Ecto neural progenitor cell (in vitro differentiated cells): ENCODE measurements around the gene TUSC2.

Experiments
- DNase-seq: peaks from one replicate; pipeline ENCODE4 v3.0.0-alpha.2; 2018; ENCODE audit warnings: low spot score

Gene TUSC2

GRCh38 chr3:50354186-50354764 is 26.3 kb upstream of the TUSC2 start:
- no peak for DNase-seq

- no peak for DNase-seq
Measured at GRCh38 chr3:50353245-50354004, 25.4 kb upstream of the TUSC2 start.

GRCh38 chr3:50352781-50353180 is 24.8 kb upstream of the TUSC2 start:
- no peak for DNase-seq

DNA sequence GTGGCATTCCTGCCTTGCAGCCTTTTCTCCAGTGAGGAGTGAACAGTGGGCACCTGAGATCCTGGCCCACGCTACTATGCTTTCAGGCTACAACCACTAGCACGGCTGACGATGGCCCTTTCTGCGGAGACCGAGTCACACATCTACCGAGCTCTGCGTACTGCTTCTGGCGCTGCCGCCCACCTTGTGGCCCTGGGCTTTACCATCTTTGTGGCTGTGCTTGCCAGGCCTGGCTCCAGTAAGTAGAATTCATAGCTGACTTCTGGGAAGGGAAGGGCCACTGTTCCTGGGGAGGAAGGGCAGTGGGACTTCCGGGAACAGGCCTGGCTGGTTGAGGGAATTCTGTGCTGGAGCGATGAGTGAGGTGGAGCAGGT is 23.3 kb upstream of the TUSC2 start:
- no peak for DNase-seq

DNA sequence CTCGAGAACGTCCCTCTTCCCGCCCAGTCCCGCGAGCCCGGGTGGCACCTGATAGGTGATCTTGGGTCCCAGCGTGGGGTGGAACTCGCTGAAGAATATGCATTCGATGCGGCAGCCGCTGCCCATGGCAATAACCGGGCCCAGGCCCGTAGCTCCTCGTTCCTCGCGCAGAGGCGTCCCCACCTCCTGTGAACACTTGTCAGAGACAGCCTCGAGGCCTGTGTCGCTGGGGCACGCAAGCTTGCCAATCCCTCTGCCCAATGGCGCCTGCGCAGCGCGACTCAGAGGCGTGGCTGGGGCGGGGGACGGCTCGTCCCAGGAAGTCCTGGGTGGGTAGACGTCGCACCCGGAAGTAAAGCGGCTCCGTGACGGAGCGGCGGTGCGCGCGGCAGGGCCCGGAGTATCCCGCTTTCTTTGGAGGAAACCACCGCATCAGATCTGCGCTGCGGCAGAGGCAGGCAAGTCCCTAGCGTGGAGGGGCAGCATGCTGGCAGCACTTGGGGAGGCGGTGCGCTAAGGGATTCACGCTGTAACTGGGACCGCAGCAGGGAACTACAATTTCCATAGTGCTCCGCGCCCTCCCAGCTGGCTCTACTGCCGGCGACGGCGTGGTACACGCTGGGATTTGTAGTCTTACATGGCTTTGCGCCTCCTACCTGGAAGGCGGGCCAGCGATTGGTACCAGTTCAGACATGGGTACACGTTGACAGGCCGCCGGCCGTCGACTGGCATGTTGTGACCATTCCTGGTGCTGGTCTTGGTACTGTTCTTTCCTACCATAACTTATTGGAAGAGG is 22.7 kb upstream of the TUSC2 start, which contains the start of the genes CYB561D2 and NPRL2:
TSS of gene CYB561D2 (plus strand) at position 336 of the 796 bp plus-strand sequence. CDS start 572 bp downstream, outside the sequence.
TSS of gene NPRL2 (minus strand) at position 249 of the 796 bp plus-strand sequence. CDS start at position 126, 123 bp downstream.
- DNase-seq, result peak; percentile 95

DNA sequence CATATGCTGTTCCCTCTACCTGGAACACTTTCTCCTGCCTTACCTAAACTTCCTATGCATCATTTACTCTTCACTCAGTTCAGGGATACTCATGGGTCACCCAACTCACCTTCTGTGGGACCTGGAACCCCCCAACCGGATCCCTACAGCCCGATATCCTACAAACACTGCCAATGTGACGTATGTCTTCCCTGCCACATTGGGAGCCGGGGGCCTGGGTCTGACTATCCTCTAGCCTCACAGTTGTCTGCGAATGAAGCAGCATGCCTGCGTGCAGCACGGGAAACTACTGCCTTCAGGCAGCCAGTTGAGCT is 22.1 kb upstream of the TUSC2 start:
- no peak for DNase-seq

- DNase-seq, result no peak
Measured at GRCh38 chr3:50347187-50347813, 19.3 kb upstream of the TUSC2 start.

DNA sequence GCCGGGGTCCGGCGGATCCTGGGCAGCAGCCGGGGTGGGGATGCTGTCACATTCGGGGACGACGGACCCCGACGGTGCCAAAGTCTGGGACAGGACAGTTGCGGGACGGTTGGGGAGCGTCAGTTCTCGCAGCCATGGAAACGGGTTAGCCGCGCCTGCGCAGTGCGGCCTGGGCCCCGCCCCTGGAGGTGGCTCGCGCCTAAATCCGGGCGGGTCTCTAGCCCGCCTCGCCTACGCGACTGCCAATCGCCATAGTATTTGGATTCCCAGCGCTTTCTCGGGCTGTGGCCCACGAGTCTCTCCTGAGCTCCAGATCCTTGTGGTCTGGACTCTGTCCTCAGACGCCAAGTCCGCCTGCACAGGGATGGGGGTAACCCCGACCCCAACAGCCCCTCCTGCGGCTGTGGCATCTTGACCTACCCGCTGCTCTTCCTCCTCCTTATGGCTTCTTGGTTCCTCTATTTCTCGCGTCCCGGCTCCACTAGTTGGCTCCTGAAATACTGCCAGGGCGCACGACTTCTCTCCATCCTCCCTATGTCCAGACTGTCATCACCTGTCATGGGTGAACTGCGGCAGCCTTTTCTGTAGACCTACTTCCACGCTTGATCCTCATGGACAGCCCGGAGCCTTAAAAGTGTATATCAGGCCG is 17.7 kb upstream of the TUSC2 start, which contains the start of gene ZMYND10:
TSS of gene ZMYND10 (minus strand) at position 147 of the 649 bp plus-strand sequence. CDS start 153 bp downstream, outside the sequence.
- DNase-seq, result peak; percentile 88

DNA sequence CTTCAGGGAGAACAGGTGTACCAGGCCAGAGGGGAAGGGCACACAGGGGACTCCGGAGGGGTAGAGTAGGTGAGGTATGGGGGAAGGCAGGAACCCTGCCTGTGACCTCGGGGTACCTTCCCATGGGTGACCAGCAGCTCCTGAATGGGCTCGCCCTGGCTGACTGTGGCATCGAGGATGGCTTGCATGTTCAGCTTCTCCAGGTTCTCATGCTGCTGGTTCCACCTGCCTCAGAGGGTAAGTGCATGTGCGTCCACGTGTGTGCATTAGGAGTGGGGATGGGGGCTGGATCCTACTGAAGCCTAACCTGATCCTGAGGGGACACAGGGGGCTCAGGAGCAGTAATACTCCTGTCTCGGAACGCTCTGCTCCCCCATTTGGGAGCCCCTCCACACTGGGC is 17.0 kb upstream of the TUSC2 start:
- DNase-seq, result no peak

- DNase-seq, result no peak
Measured at GRCh38 chr3:50342813-50343633, 15.0 kb upstream of the TUSC2 start.

DNA sequence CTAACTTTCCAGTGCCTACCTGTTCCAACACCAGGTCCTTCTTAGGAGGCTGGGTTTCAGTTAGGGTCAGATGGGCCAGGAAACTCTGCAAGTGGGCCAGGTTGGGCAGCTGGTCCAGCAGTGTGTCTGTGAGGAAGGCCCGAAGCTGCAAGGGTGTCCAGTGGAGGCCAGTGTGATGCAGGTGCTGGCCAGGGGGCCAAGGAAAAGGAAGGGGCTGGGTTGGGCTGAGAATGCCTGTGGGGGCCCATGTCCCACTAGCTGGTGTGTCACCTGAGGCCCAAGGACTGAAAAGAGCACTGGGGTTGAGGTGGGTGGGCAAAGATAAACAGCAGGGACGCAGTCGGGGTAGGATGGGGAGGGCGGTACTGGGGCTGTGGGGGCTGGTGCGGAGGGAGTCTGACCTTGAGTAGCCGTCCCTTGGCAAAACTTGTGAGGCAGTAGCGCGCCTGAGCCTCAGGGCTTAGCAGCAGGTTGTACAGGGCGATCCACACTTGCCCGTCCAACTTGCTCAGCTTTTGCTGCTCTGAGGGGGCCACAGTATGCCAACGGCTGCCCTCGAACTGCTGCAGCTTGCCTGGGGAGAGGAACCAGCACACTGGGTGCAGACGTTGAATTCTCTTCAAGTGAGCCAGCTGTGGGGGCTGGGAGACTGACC is 14.1 kb upstream of the TUSC2 start:
- no peak for DNase-seq

DNA sequence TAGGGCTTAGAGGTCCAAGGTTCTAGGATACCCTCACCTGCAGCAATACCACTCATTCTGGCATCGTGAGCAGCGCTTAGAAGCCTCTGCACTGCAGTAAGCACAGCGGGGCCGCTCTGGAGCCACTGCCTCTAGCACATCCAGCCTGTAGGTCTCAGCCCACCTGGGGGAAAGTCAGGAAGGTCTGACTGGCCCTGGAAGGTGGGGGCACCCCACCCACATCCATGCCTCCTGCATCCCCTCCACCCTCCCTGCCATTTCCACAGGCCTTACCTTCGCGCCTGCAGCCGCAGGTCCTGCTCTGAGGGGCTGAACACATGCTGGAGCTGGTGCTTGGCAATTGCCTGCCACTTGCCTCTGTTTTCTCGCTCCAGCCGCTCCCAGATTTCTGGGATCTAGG is 13.5 kb upstream of the TUSC2 start:
- DNase-seq, result no peak

DNA sequence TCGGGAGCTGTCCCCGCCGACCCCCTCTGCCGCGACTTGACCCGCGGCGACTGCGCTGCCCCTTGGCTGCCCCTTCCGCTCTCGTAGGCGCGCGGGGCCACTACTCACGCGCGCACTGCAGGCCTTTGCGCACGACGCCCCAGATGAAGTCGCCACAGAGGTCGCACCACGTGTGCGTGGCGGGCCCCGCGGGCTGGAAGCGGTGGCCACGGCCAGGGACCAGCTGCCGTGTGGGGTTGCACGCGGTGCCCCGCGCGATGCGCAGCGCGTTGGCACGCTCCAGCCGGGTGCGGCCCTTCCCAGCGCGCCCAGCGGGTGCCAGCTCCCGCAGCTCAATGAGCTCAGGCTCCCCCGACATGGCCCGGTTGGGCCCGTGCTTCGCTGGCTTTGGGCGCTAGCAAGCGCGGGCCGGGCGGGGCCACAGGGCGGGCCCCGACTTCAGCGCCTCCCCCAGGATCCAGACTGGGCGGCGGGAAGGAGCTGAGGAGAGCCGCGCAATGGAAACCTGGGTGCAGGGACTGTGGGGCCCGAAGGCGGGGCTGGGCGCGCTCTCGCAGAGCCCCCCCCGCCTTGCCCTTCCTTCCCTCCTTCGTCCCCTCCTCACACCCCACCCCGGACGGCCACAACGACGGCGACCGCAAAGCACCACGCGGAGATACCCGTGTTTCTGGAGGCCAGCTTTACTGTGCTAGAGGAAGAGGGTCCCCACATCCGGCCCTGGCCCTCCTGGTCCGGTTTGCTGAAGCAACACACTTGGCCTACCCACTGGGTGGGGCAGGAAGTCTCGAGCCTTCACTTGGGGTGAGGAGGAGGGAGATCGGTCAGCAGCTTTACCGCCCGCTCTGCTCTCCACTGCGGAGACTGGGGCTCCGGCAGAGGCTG is 12.7 kb upstream of the TUSC2 start, which contains the start of gene RASSF1:
TSS of gene RASSF1 (minus strand) at position 389 of the 882 bp plus-strand sequence. CDS start at position 358, 31 bp downstream.
- no peak for DNase-seq

DNA sequence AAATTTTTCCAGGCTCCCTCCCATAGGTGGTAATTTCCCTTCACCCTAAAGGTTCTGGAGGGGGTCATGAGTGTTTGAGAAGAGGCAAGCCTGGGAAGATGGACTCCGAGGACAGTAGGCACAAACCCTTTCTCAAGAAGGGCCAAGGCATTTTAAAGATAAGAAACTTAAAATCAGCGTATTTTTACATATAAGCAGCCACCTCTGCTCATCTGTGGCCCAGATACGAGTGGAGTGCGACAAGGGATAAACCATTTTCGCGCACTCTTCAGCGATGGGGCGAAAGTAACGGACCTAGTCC is 12.1 kb upstream of the TUSC2 start:
- no peak for DNase-seq

DNA sequence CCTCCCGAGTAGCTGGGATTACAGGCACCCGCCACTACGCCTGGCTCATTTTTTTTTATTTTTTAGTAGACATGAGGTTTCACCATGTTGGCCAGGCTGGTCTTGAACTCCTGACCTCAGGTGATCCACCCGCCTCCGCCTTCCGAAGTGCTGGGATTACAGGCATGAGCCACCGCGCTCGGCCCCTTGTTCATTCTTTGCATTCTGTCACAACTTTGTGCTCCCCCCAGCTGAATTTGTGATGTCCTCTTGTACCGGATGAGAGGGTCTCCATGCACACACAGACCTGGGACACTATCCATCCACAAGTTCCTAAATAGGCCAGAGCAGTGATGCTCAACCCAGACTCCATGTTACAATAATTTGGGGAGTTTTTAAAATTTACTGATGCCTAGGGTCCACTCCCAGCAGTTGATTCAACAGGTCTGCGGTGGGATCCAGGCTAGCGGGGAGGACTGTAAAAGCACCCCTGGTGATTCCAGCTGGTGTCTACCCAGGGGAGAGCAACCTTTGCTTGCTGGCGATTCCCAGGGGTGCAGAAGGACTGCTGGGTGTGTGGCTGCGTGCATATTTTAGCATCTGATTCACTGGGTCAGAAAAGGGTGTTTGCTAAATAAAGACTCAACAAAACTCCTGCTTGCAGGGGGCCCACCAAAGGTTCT is 11.6 kb upstream of the TUSC2 start:
- DNase-seq, result no peak

DNA sequence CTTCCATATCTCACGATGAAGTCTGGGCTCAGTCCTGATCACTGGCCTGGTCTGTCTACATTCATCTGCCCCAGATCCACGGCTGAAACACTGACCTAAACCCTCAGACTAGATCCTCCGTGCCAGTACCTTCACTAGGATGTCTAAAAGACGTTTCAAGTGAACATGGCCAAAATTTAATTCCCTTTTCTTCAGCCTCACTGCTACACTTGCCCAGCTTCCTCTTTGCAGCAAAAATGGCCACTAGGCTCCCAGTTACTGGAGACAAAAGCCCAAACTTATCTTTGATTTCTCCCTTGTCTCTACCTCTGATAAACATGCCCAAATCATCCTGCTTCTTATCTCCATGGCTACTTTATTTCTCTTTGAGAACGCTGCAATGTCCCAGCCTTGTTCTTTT is 10.9 kb upstream of the TUSC2 start:
- no peak for DNase-seq

DNA sequence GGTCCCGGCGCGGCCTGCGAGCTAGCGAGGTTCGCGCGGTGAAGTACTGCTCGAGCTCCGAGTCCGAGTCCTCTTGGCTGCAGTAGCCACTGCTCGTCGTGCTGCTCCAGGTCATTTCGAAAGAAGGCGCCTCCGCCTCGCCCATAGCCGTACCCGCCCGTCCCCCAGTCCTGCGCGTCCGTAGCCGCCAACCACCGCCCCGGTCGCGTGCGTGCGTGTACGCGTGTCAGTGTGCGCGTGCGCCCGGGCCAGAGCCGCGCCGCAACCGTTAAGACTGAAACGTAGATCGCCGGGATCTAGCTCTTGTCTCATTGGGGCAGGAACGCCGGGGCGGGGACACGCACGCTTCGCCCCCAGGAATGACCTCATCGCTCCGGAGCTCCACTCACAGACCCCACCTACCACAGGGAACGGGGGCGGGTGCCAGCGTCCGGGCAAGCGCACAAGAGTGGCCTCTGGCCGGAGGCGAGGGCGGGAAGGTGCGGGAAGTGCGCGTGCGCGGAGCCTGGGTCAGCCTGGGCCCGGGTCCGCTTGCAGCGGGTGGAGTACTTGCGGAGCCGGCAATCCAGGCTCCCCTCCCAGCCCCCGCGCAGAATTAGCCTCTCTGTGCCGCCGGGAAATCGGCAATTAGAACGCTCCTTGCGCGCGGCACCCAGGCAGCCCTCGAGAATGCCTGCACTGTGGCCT is 9.3 kb upstream of the TUSC2 start:
- peak; percentile 99 for DNase-seq

- no peak for DNase-seq
Measured at GRCh38 chr3:50336452-50337174, 8.6 kb upstream of the TUSC2 start.
